Measurements from ENCODE around the gene E2F3.

Gene E2F3

GRCh38 chr6:20401205-20402091 is at the start of gene E2F3:
Gene E2F3 (plus strand): TSS chr6:20401879. CDS start chr6:20402233, 354 bp downstream.
- DNase-seq, result peak; percentile 99

GRCh38 chr6:20352346-20352745 is 49.3 kb upstream of the E2F3 start:
- no peak for DNase-seq

- DNase-seq, result no peak
Observed at GRCh38 chr6:20353134-20353533, 48.5 kb upstream of the E2F3 start.

DNA sequence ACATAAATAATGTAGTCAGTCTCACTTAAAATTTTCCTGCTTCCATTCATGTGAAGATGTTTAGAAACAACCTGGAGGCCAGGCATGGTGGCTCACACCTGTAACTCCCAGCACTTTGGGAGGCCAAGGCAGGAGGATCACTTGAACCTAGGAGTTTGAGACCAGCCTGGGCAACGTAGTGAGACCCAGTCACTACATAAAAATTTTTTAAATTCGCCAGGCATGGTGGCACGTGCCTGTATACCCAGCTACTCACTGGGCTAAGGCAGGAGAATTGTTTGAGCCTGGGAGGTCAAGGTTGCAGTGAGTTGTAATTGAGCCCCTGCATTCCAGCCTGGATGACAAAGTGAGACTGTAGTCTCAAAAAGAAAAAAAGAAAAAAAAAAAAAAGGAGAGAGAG is 47.3 kb upstream of the E2F3 start:
- no peak for DNase-seq

- no peak for DNase-seq
Observed at GRCh38 chr6:20360471-20361119, 41.1 kb upstream of the E2F3 start.

GRCh38 chr6:20362623-20363022 is 39.1 kb upstream of the E2F3 start:
- DNase-seq, result no peak

GRCh38 chr6:20364327-20364726 is 37.4 kb upstream of the E2F3 start:
- no peak for DNase-seq

DNA sequence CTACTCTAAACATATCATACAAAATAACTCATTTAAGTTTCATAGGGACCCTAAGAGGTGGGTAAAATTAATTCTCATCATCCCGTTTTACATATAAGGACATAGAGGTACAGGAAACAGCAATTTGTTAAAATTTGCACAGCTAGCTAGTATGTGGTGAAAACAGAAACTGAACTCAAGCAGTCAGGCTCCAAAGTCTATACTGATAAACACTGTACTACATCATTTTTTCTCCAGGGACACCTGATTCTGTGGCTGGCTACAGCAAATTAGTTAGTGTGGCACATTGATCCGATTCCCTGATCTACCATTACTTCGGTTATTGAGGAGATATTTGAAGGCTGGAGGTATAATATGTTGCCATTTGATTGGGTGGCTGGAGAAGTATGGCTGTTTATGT is 36.2 kb upstream of the E2F3 start:
- no peak for DNase-seq

GRCh38 chr6:20366082-20366830 is 35.4 kb upstream of the E2F3 start:
- DNase-seq, result no peak

DNA sequence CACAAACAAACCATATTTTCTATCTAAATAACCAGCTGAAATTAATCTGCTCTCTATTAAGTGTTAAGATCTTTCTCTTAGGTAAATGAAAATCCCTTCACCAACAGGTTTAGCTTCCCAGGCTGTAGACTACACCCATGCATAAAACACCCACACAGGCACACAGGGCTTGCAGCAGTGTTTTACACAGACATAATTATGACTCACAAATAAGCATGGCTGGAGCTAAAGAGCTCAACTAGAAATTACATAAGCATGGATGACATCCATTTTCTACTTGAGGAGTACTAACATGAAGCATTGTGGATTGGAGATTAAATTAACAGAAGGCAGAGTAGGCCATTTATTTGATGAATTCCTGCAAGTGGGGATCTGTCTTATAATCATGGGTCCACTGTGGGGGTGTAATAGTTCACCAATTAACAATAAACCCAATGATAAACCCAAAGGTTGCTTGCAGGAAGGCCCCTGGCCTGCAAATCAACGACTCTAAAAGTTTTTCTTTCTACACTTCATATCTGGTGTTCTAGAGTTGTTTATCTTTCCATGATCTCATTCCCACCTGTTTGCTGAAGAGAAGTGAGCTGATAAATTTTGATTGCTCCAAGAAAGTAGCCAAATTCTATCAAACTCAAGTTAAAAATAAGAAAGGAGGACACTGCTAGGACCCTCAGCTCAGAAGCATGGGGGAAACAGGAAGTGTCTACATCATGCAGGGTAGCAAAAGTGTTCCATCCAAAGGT is 33.8 kb upstream of the E2F3 start:
- DNase-seq, result no peak

DNA sequence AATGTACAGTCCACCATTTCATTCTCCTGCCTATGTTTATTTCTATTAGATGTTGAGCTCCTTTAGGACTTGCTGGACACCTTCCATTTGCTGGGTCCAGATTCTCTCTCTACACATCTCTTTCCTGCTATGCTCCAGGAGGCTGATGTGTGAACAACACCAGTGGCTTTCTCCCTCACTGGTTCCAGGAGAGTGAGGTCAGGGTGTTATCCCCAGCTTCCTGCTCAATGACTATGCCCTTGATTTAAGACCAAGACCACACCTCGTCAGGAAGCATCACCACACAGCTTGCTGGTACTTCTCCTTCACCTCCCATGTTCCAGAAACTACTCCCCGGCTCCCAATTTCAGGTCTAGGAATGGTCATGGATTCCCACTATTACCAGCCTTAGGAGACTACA is 31.3 kb upstream of the E2F3 start:
- DNase-seq, result no peak

DNA sequence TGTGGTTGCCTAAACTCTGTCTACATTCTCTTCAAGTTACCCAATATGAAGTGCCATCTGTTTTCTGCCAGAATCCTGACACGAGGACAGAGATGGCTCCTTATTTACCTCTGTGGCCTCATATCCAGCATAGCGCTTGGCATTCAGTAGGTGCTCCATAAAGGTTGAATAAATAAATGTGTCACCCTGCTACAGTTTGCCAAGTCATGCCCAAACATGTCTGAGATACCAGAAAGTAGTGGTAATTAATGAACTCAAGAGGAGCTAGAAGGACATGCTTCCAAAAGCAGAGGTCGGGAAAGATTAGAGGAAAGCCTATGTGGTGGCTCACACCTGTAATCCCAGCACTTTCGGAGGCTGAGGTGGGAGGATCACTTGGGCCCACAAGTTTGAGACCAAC is 30.9 kb upstream of the E2F3 start:
- DNase-seq, result no peak

DNA sequence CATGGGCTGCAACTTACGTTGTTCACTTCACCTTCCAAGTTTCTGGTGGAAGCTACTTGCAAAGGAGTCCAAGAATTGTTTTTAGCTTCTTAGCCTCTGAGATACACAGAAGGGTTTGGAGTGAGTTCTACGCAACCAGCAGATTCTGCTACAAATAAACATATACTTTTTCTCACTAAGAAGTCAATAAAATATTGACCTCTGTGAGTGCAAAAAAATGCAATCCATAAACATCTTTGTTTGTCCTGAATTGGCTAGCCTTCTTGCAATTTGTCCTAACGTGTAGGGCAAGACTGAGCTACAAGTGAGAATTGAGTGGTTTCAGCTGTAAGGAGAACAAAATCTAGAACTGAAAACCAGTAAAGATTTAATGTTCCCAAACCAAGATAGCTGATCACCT is 26.2 kb upstream of the E2F3 start:
- no peak for DNase-seq

DNA sequence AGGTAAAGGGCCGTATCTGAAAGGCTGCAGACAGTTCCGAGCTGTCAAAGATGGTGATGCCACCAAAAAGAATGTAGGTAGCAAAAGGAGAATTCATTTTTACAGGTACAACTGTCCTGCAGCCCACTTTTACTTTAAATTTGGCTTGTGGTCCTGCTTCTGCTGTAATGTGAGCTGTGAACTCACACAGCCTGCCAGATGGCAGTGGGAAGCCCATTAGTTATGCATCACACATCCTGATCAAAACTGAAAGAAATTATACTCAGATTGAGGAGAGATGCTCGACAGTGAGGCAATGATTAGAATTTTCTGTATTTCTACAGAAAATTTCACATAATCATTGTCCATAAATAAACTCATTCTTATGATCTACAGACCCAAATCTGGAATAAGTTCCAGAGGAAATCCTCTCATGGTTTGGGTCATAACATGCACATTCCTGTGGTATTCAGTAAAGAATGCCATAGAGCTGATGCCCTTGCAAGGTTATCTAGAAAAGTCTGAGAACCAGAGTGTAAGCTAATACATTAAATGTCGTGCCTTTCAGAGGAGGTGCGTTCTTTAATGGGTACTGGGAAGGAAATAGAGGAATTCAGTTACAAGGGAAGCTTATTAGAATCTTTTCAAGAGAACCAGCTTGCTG is 23.9 kb upstream of the E2F3 start:
- no peak for DNase-seq

- DNase-seq, result no peak
Observed at GRCh38 chr6:20379231-20379630, 22.4 kb upstream of the E2F3 start.

DNA sequence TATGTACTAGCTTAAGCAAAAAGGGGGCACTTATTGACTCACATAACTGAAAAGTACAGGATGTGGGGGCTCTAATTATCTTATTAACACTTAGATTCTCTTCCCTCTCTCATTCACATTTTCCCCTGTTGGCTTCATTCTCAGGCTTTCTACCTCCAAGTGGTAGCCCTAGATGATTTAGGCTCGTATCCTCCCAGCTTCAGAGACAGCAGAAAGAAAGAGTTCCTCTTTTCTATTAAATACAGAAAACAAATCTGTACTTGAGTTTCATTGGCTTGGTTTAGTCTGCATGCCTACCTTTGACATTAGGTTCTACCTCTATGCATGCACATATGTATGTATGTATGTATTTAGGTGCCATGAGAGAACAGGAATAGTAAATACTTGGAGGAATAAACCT is 15.5 kb upstream of the E2F3 start:
- no peak for DNase-seq

DNA sequence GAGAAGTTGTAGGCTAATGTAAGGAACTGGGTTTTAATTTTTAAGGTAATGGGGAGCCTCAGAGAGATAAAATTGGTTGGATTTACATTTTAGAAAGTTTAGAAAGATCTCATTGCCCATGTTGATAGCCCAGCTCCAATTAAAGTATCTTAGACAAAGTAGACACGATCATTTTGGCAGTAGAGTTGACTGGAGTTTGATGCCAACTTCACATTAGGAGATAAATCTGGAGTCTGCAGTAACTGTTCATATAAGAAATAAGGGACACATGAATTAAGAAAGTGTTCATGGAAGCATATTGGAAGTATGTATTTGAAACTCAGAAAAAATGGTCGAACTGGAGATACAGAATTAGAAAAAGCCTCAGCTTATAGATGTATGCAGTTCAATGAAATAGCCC is 12.6 kb upstream of the E2F3 start:
- DNase-seq, result no peak

GRCh38 chr6:20393297-20393696 is 8.4 kb upstream of the E2F3 start:
- no peak for DNase-seq

DNA sequence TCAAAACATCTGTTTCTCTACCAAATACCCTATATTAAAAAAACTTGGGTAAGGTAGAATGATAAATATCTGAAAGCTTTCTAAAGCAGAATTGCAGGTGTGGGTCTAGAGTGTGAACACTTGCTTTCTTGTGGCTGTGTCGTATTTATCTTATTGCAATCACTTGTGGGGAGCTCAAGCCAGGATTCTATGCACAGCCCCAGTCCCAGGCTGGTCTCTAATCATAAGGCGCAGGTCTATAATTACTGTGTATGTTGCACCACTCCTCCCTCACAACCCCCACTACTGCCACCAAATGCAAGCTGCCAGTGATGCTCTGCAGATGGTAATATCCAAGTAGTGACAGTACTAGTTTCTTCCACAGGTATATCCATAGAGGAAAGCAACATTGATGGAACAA is 2.2 kb upstream of the E2F3 start:
- DNase-seq, result no peak

DNA sequence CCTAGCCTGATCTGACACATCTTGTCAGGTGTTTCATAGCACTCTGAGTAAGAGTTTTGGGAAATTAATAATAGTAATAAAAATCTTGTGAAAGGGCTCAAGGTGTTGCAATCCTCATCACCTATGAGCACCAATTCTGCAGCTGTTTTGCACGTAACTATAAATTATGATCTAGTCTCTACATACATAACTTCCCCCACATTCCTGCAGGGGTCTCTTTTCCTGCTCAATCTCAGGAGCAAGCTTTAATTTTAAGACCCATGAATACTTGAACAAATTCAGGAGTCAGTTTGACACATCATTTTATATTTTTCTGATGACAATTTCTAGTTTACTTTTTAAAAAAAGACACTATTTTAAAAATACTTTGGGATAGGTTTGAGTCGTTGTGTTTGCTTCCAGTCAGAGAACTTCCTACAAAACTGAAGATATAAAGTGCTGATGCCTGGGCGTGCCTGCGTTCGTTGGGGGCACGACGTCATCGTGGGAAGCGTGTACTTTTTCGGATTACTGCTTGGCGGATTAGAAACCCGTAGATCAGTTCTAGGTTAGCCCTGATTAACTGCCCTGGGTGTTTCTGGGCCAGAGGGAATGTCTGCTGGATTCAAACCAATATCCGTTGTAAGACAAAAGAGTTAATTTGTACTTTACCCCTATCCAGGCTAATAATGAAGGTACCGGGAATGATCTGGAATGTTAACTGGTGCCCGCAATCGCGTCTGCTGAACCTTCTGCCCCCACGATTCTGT is 1.0 kb upstream of the E2F3 start:
- peak; percentile 39 for DNase-seq

DNA sequence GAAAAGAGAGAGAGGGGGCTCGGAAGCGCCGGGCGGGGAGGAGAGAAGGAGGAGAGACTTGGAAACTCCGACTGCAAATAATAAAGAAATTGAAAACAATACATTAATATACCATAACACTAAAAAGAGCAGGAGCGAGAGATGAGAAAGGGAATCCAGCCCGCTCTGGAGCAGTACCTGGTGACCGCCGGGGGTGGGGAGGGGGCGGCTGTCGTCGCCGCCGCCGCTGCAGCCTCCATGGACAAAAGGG is 338 bp downstream of the E2F3 start:
- DNase-seq, result no peak
